KMS-11 (cell line): ENCODE data around the gene NRG3.

Experiments
- H2AFZ ChIP-seq: fragments of 200-600 bp; sonication (generic); 2 replicates; pipeline ENCODE4 v1.6.1; 2016; ENCODE audit warnings: antibody characterized with exemption, mixed run types, low read depth
- H3K27ac ChIP-seq: fragments of 200-600 bp; sonication (generic); 2 replicates; pipeline ENCODE4 v1.6.1; 2016; ENCODE audit warnings: mild to moderate bottlenecking, mixed run types
- H3K27me3 ChIP-seq: fragments of 200-600 bp; sonication (generic); 2 replicates; pipeline ENCODE4 v1.6.1; 2017; ENCODE audit warnings: mild to moderate bottlenecking, low read depth, mixed run types, moderate library complexity; ENCODE audit not compliant: insufficient read depth
- H3K36me3 ChIP-seq: fragments of 200-600 bp; sonication (generic); 2 replicates; pipeline ENCODE4 v1.6.1; 2017; ENCODE audit warnings: mild to moderate bottlenecking, mixed run types; ENCODE audit not compliant: insufficient read depth
- H3K4me1 ChIP-seq: fragments of 200-600 bp; sonication (generic); 2 replicates; pipeline ENCODE4 v1.6.1; 2016; ENCODE audit warnings: mild to moderate bottlenecking, low read depth, mixed run types; ENCODE audit not compliant: poor library complexity, severe bottlenecking
- H3K4me2 ChIP-seq: fragments of 200-600 bp; sonication (generic); 2 replicates; pipeline ENCODE4 v1.7.0; 2016; ENCODE audit warnings: mild to moderate bottlenecking, mixed run types
- H3K4me3 ChIP-seq: fragments of 200-600 bp; sonication (generic); IDR thresholded peaks from 2 replicates; pipeline ENCODE4 v1.6.1; 2017; ENCODE audit warnings: low read depth, low read length, mixed read lengths; ENCODE audit not compliant: insufficient read depth
- H3K79me2 ChIP-seq: fragments of 200-600 bp; sonication (generic); 2 replicates; pipeline ENCODE4 v1.6.1; 2016; ENCODE audit warnings: low read depth, mixed run types; ENCODE audit not compliant: insufficient read depth
- H3K9ac ChIP-seq: fragments of 200-600 bp; sonication (generic); 2 replicates; pipeline ENCODE4 v1.6.1; 2016; ENCODE audit warnings: mild to moderate bottlenecking, mixed run types
- H4K20me1 ChIP-seq: fragments of 200-600 bp; sonication (generic); 2 replicates; pipeline ENCODE4 v1.6.1; 2016; ENCODE audit warnings: mild to moderate bottlenecking, mixed run types; ENCODE audit not compliant: insufficient read depth
- TF ChIP-seq, protein P1 (sequence below): fragments of 200-600 bp; sonication (generic); conservative IDR thresholded peaks from 2 replicates; pipeline ENCODE4 v1.6.1; 2017; ENCODE audit warnings: low read depth, mild to moderate bottlenecking, antibody characterized with exemption, low read length, moderate library complexity, mixed read lengths

NRG3 gene

DNA sequence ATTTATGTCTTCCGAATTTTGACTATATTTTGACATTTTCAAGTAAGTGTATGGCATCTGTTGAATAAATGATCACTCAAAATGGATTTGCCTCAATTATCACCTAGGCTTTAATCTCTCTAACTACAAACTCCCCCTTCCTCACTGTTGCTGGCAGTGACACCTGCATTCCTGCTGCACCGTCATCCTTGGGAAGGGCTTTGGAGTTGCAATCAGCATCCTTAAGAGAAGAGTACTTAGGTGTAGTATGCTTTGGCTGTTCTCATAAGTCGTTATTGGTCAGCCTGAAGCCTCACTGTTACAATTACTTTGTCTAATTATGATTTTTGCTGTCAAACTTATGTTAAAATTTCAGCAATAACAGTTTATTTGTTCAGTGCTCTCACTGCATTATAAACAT, 415.0 kb downstream of the NRG3 start:
- H3K27ac ChIP-seq: no peak overlapping the region
- H3K79me2 ChIP-seq: no peaks in the 10 kb centered on the region
- no peak overlapping the region for H3K4me2 ChIP-seq
- no peaks in the 10 kb centered on the region for H3K27me3 ChIP-seq
- no peaks in the 10 kb centered on the region for H3K4me1 ChIP-seq
- H2AFZ ChIP-seq: no peak overlapping the region
- H3K9ac ChIP-seq: no peak overlapping the region
- H3K36me3 ChIP-seq: no peaks in the 10 kb centered on the region
- no peak overlapping the region for H3K4me3 ChIP-seq
- TF ChIP-seq, protein P1, sequence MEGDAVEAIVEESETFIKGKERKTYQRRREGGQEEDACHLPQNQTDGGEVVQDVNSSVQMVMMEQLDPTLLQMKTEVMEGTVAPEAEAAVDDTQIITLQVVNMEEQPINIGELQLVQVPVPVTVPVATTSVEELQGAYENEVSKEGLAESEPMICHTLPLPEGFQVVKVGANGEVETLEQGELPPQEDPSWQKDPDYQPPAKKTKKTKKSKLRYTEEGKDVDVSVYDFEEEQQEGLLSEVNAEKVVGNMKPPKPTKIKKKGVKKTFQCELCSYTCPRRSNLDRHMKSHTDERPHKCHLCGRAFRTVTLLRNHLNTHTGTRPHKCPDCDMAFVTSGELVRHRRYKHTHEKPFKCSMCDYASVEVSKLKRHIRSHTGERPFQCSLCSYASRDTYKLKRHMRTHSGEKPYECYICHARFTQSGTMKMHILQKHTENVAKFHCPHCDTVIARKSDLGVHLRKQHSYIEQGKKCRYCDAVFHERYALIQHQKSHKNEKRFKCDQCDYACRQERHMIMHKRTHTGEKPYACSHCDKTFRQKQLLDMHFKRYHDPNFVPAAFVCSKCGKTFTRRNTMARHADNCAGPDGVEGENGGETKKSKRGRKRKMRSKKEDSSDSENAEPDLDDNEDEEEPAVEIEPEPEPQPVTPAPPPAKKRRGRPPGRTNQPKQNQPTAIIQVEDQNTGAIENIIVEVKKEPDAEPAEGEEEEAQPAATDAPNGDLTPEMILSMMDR: no peak
- no peaks in the 10 kb centered on the region for H4K20me1 ChIP-seq

DNA sequence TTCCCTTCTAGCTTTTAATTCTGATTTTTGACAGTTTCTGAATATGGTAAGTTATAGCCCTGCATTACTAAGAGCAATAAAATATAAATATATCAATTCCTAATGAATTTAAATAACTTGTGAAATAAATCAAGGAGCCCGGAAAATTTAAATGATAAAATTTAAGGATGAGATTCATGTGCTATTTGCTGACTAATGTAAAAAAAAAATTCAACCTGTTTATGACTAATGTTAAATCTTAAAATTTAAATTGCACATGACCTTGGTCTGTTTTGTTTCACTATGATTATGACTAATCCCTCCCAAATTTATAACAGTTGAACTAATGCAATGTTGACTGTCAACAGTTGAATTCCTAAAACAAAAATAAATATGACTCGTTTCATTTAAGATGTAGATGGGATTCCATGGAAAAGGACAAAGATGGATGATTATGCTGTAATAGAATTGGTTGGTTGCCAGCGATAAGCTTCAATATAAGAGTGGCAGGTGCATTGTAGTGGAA, 419.9 kb downstream of the NRG3 start:
- H3K27ac ChIP-seq: no peak overlapping the region
- H3K27me3 ChIP-seq: no peaks in the 10 kb centered on the region
- no peaks in the 10 kb centered on the region for H3K79me2 ChIP-seq
- H3K4me2 ChIP-seq: no peak overlapping the region
- H4K20me1 ChIP-seq: no peaks in the 10 kb centered on the region
- H3K9ac ChIP-seq: no peak overlapping the region
- H2AFZ ChIP-seq: no peak overlapping the region
- no peak overlapping the region for H3K4me3 ChIP-seq
- no peaks in the 10 kb centered on the region for H3K36me3 ChIP-seq
- TF ChIP-seq, protein P1: no peak
- H3K4me1 ChIP-seq: no peaks in the 10 kb centered on the region

DNA sequence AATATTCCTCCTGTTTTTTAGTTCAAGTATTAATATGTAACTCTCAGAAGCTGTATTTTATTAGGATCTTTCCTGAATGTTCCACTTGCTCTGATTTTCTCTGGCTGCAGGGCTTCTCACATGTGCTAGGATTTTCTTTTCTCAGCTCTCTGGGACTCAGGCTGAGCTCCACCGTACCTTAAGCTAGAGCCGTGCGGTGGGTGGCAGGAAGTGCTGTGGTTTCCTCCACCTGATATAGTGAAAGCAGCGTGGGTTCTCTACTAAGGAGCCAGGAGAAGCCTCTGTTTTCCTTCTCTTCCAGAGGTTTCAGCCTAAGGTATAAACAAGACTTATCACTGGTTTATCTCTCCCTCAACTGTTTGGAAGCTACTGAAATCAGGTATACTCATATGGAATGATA, 433.6 kb downstream of the NRG3 start:
- Histone ChIP-seq H3K36me3 (no peaks in the 10 kb centered on the region), H3K27ac (no peak overlapping the region), H3K79me2 (no peaks in the 10 kb centered on the region), H3K4me3 (no peak overlapping the region), H3K4me1 (no peaks in the 10 kb centered on the region), H3K4me2 (no peak overlapping the region), H3K9ac (no peak overlapping the region), H2AFZ (no peak overlapping the region), H4K20me1 (no peaks in the 10 kb centered on the region), H3K27me3 (no peaks in the 10 kb centered on the region)
- TF ChIP-seq, protein P1: no peak

DNA sequence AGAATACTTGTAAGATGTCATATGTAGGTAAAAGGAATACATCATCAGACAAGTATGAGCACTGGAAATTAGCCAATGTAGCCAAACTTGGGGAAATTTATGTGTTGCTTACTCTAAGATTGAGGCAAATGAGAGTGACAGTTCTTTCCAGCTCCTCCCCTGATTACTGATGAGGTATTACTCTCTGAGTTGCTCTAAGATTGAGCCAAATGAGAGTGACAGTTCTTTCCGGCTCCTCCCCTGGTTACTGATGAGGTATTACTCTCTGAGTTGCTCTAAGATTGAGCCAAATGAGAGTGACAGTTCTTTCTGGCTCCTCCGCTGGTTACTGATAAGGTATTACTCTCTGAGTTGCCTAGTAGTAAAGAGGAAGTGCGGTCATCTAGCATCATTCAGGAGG, 435.8 kb downstream of the NRG3 start:
- no peak overlapping the region for H3K9ac ChIP-seq
- no peak overlapping the region for H3K4me3 ChIP-seq
- H3K27me3 ChIP-seq: no peaks in the 10 kb centered on the region
- H3K4me2 ChIP-seq: no peak overlapping the region
- no peaks in the 10 kb centered on the region for H4K20me1 ChIP-seq
- H3K4me1 ChIP-seq: no peaks in the 10 kb centered on the region
- H3K79me2 ChIP-seq: no peaks in the 10 kb centered on the region
- no peak overlapping the region for H2AFZ ChIP-seq
- no peaks in the 10 kb centered on the region for H3K36me3 ChIP-seq
- no peak overlapping the region for H3K27ac ChIP-seq
- TF ChIP-seq, protein P1: no peak
